Transverse colon (tissue), 4 donors: ENCODE measurements around the gene GPX7. TPM values are rescaled to one million over a fixed set of nuclear protein-coding genes. Genes with fewer than 3 reads are reported as not detected.

ENCODE experiments used
- DNase-seq: peaks from one replicate; pipeline ENCODE4 v3.0.0-alpha.2; 2019
- H3K27ac ChIP-seq, 4 donors: fragments of 200-600 bp; sonication (generic); 2 replicates each; pipeline ENCODE4 v1.5.1; 2016 to 2018; ENCODE audit warnings: inconsistent platforms in 4 of 4
- H3K27me3 ChIP-seq: fragments of 200-600 bp; sonication (generic); 2 replicates; pipeline ENCODE4 v1.5.1; 2017; ENCODE audit warnings: inconsistent platforms
- H3K36me3 ChIP-seq, 4 donors: fragments of 200-600 bp; sonication (generic); 2 replicates each; pipeline ENCODE4 v1.5.1; 2017 to 2019; ENCODE audit warnings: inconsistent platforms in 4 of 4
- H3K4me1 ChIP-seq, 4 donors: fragments of 200-600 bp; sonication (generic); 2 replicates each; pipeline ENCODE4 v1.5.1; 2017 to 2020; ENCODE audit warnings: inconsistent platforms in 4 of 4
- H3K4me3 ChIP-seq, 4 donors: fragments of 200-600 bp; sonication (generic); 1 replicate in 1 of 4; 2 replicates in 3 of 4; pipeline versions ENCODE4 v1.5.1 to v1.6.1; 2017 to 2019; ENCODE audit warnings: inconsistent platforms in 4 of 4
- H3K9me3 ChIP-seq, 2 donors: fragments of 200-600 bp; sonication (generic); 2 replicates each; pipeline ENCODE4 v1.5.1; 2017 to 2019; ENCODE audit warnings: inconsistent platforms in 2 of 2
- EP300 ChIP-seq: sonication (generic); formaldehyde crosslinking; IDR thresholded peaks from one replicate; pipeline ENCODE4 v1.6.1; 2017; ENCODE audit warnings: antibody characterized with exemption, low read depth
- POLR2A ChIP-seq: fragments of 450-650 bp; IDR thresholded peaks from one replicate; pipeline ENCODE4 v1.6.1; 2016; ENCODE audit warnings: antibody characterized with exemption, mild to moderate bottlenecking, moderate library complexity
- POLR2AphosphoS5 ChIP-seq, 3 donors: sonication (generic); formaldehyde crosslinking; IDR thresholded peaks; one replicate each; pipeline ENCODE4 v1.6.1; 2016; ENCODE audit warnings: antibody characterized with exemption in 3 of 3
- WGBS, 2 donors: methylation state at CpG; one replicate each; pipeline ENCODE4 v1.1.5; 2018; ENCODE audit warnings: low coverage in 1 of 2; 5-methylcytosine and 5-hydroxymethylcytosine counted together
- in situ Hi-C, 4 donors: fragments of 200-750 bp; cut with MboI; loops; one replicate each; pipeline versions ENCODE4 v1.15.0 to v1.15.1; 2017; ENCODE audit warnings: low sequenced_read_pairs in 3 of 4, low pct_ligation_motif_present in 1 of 4, low pct_unique_long_range_greater_than_20kb in 1 of 4
- intact Hi-C: fragments of 100-400 bp; cut with DNase I; formaldehyde crosslinking; loops from one replicate; pipeline ENCODE4 v1.15.1; 2023; ENCODE audit warnings: low total_unique reads
- total RNA-seq, 4 donors: library from RNA; depleted of rRNA; stranded (reverse); fragments of >200 nt; gene quantifications; one replicate each; pipeline ENCODE4 v1.1.0, GENCODE V29; 2016
- TF ChIP-seq, protein P1 (sequence below), 5 experiments: fragments of 200-600 bp in 3 of 5; fragments of 450-650 bp in 2 of 5; sonication (generic) in 3 of 5; IDR thresholded peaks; 1 replicate in 2 of 5; 2 replicates in 3 of 5; pipeline ENCODE4 v1.5.1; 2016 to 2017; ENCODE audit warnings: antibody characterized with exemption in 5 of 5, inconsistent platforms in 3 of 5, mild to moderate bottlenecking in 2 of 5, moderate library complexity in 1 of 5

GPX7 gene
- total RNA-seq, 4 donors from 2014 or later, result 3.3 to 16.5 (median 5.6) TPM

DNA sequence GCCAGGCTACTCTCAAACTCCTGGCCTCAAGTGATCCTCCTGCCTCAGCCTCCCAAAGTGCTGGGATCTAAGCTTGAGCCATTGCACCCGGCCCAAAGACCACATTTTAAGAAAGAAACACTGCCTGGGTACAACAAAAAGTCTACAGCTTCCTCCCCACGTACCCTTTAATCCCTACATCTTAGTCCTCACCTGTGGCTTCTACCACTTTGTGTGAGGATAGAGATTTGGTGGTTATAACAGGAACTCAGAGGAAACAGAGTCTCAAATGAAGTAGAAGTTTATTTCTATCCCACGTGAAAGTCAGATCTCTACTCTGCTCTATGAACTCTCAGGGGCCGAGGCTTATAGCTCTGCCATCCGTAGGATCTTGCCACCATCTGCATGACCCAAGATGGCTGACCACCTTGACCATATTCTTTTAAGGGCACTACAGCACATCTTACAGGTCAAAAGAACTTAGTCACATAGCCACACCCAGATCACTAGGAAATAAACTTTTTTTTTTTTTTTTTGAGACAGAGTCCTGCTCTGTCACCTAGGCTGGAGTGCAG is 13.4 kb downstream of the GPX7 start:
- no peak for TF ChIP-seq POLR2A
- no peak for TF ChIP-seq EP300
- TF ChIP-seq POLR2AphosphoS5 (IDR thresholded peaks at IDR 0.05), result no peak
- TF ChIP-seq, protein P1, sequence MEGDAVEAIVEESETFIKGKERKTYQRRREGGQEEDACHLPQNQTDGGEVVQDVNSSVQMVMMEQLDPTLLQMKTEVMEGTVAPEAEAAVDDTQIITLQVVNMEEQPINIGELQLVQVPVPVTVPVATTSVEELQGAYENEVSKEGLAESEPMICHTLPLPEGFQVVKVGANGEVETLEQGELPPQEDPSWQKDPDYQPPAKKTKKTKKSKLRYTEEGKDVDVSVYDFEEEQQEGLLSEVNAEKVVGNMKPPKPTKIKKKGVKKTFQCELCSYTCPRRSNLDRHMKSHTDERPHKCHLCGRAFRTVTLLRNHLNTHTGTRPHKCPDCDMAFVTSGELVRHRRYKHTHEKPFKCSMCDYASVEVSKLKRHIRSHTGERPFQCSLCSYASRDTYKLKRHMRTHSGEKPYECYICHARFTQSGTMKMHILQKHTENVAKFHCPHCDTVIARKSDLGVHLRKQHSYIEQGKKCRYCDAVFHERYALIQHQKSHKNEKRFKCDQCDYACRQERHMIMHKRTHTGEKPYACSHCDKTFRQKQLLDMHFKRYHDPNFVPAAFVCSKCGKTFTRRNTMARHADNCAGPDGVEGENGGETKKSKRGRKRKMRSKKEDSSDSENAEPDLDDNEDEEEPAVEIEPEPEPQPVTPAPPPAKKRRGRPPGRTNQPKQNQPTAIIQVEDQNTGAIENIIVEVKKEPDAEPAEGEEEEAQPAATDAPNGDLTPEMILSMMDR (IDR thresholded peaks at IDR 0.05), result no peak
- Histone ChIP-seq H3K4me3 (no peak overlapping the region), H3K36me3 (no peaks in the 10 kb centered on the region), H3K27me3 (no peaks in the 10 kb centered on the region), H3K9me3 (no peaks in the 10 kb centered on the region), H3K27ac (no peak overlapping the region), H3K4me1 (no peaks in the 10 kb centered on the region)
- in situ Hi-C loops, result no loop called here
- WGBS, 2 donors, result 71 to 80% methylated on average over 1 to 5 of the region's 5 CpGs
- intact Hi-C loops, result no loop called here
- no peak for DNase-seq

DNA sequence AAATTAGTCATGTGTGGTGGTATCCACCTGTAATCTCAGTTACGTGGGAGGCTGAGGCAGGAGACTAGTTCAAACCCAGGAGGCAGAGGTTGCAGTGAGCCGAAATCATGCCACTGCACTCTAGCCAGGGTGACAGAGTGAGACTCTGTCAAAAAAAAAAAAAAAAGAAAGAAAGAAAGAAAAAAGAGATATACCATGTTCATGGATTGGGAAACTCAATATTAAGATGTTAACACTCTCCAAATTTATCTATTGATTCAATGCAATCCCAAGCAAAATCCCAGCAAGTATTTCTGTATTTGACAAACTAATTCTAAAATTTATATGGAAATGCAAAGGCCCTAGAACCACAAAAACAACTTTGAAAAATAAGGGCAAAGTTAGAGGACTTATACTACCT is 19.8 kb downstream of the GPX7 start:
- H3K36me3 ChIP-seq, result no peaks in the 10 kb centered on the region
- H3K27ac ChIP-seq, result no peak overlapping the region
- in situ Hi-C loops (no loop called here), intact Hi-C loops (no loop called here)
- 85 to 100% methylated on average over 2 of the region's 2 CpGs for WGBS, 2 donors
- H3K9me3 ChIP-seq, result peaks cover 17 to 25% of the 10 kb centered on the region in 2 donors
- no peaks in the 10 kb centered on the region for H3K4me1 ChIP-seq
- H3K4me3 ChIP-seq, result no peak overlapping the region
- H3K27me3 ChIP-seq, result no peaks in the 10 kb centered on the region
- TF ChIP-seq EP300 (no peak), POLR2AphosphoS5 (IDR thresholded peaks at IDR 0.05) (no peak), POLR2A (no peak)
- TF ChIP-seq, protein P1 (IDR thresholded peaks at IDR 0.05), result no peak
- no peak for DNase-seq

DNA sequence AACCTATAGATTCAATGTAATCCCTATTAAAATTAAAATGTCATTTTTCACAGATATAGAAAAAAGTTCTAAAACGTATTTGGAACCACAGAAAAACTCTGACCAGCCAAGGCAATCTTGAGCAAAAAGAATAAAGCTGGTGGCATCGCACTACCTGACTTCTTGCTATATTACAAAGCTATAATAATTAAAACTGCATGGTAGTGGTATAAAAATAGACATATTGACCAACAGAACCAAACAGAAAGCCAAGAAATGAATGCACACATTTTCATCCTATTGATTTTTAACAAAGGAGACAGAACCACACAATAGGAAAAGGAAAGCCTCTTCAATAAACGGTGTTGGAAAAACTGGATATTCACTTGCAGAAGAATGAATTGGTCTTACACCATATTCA is 21.6 kb downstream of the GPX7 start:
- no peak overlapping the region for H3K27ac ChIP-seq
- in situ Hi-C loops, result no loop called here
- TF ChIP-seq EP300, result no peak
- TF ChIP-seq POLR2A, result no peak
- TF ChIP-seq, protein P1 (IDR thresholded peaks at IDR 0.05), result no peak
- TF ChIP-seq POLR2AphosphoS5 (IDR thresholded peaks at IDR 0.05), result no peak
- no peaks in the 10 kb centered on the region for H3K4me1 ChIP-seq
- H3K27me3 ChIP-seq, result peaks cover 8% of the 10 kb centered on the region
- peaks cover 17 to 25% of the 10 kb centered on the region in 2 donors for H3K9me3 ChIP-seq
- intact Hi-C loops, result no loop called here
- H3K36me3 ChIP-seq, result no peaks in the 10 kb centered on the region
- H3K4me3 ChIP-seq, result no peak overlapping the region
- no peak for DNase-seq
- 90 to 92% methylated on average over 3 of the region's 3 CpGs for WGBS, 2 donors

DNA sequence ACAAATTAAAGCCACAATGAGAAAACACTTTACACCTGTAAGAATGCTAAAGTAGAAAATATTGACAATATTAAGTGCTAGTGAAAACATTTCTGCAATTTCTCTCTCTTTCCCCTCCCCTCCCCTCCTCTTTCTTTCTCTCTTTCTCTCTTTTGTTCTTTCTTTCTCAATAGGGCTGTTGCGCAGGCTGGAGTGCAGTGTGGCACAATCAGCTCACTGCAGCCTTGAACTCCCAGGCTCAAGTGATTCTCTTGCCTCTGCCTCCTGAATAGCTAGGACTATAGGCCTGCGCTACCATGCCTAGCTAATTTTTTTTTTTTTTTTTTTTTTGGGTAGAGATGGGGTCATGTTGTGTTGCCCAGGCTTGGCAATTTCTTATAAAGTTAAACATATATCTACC is 24.9 kb downstream of the GPX7 start:
- H3K9me3 ChIP-seq, result peaks cover 10 to 16% of the 10 kb centered on the region in 2 donors
- no peak overlapping the region for H3K4me3 ChIP-seq
- peaks cover 0 to 6% (median 0%) of the 10 kb centered on the region in 4 donors for H3K4me1 ChIP-seq
- intact Hi-C loops, result no loop called here
- in situ Hi-C loops, result no loop called here
- H3K27ac ChIP-seq, result no peak overlapping the region
- no peak for TF ChIP-seq POLR2A
- TF ChIP-seq POLR2AphosphoS5 (IDR thresholded peaks at IDR 0.05), result no peak
- TF ChIP-seq, protein P1 (IDR thresholded peaks at IDR 0.05), result no peak
- TF ChIP-seq EP300, result no peak
- DNase-seq, result no peak
- H3K27me3 ChIP-seq, result peaks cover 37% of the 10 kb centered on the region
- H3K36me3 ChIP-seq, result no peaks in the 10 kb centered on the region
- 90 to 100% methylated on average over 1 to 2 of the region's 2 CpGs for WGBS, 2 donors
